GM21576 (cell line): ENCODE data around the gene ATAD5.
A peak's percentile ranks its signal among the peaks of the same experiment; 100 is the strongest.
"Not testable (repeated sequence)": the region's sequence is repeated elsewhere in the genome, so short reads cannot be mapped to it uniquely, and the experiment has no call there.

Experiments
- ATAC-seq: cut with Tn5 transposase; IDR thresholded peaks from one replicate; pipeline ENCODE4 v1.9.1; 2021; ENCODE audit warnings: mild to moderate bottlenecking, moderate library complexity; ENCODE audit not compliant: unreplicated experiment

Gene ATAD5

GRCh38 chr17:30906101-30906911, 74.5 kb downstream of the ATAD5 start, which contains the start of gene TEFM:
Gene TEFM (minus strand): TSS chr17:30906238. CDS start chr17:30906198, 40 bp downstream.
- peak; percentile 78 for ATAC-seq

GRCh38 chr17:30908717-30909420, 77.1 kb downstream of the ATAD5 start:
- ATAC-seq, result no peak

- not testable (repeated sequence) for ATAC-seq
Observed at GRCh38 chr17:30910151-30910550, 78.4 kb downstream of the ATAD5 start.

GRCh38 chr17:30913955-30914354, 82.2 kb downstream of the ATAD5 start:
- no peak for ATAC-seq

GRCh38 chr17:30915833-30916611, 84.3 kb downstream of the ATAD5 start:
- no peak for ATAC-seq

- ATAC-seq, result no peak
Observed at GRCh38 chr17:30917050-30917449, 85.3 kb downstream of the ATAD5 start.

GRCh38 chr17:30920282-30920681, 88.5 kb downstream of the ATAD5 start:
- ATAC-seq, result no peak

- ATAC-seq, result no peak
Observed at GRCh38 chr17:30920683-30921543, 89.1 kb downstream of the ATAD5 start.

GRCh38 chr17:30921544-30922196, 89.9 kb downstream of the ATAD5 start, which contains the start of gene ADAP2:
Gene ADAP2 (plus strand): TSS chr17:30921945. CDS start chr17:30922015, 70 bp downstream.
- no peak for ATAC-seq

- no peak for ATAC-seq
Observed at GRCh38 chr17:30922235-30923030, 90.7 kb downstream of the ATAD5 start.

- no peak for ATAC-seq
Observed at GRCh38 chr17:30924341-30924740, 92.6 kb downstream of the ATAD5 start.

- no peak for ATAC-seq
Observed at GRCh38 chr17:30926516-30926915, 94.8 kb downstream of the ATAD5 start.

GRCh38 chr17:30927756-30928155, 96.0 kb downstream of the ATAD5 start:
- ATAC-seq, result no peak

- ATAC-seq, result no peak
Observed at GRCh38 chr17:30928584-30928983, 96.8 kb downstream of the ATAD5 start.

- no peak for ATAC-seq
Observed at GRCh38 chr17:30929081-30929633, 97.4 kb downstream of the ATAD5 start.

- ATAC-seq, result not testable (repeated sequence)
Observed at GRCh38 chr17:30929861-30930260, 98.1 kb downstream of the ATAD5 start.

GRCh38 chr17:30930495-30930894, 98.7 kb downstream of the ATAD5 start:
- ATAC-seq, result no peak

- ATAC-seq, result not testable (repeated sequence)
Observed at GRCh38 chr17:30931582-30931981, 99.8 kb downstream of the ATAD5 start.

GRCh38 chr17:30933966-30934365, 102.2 kb downstream of the ATAD5 start:
- ATAC-seq, result no peak
